Mesenchymal stem cell (in vitro differentiated cells and primary cell): ENCODE measurements around the gene NTRK2.

Experiments used
- DNase-seq: peaks from one replicate; pipeline ENCODE4 v3.0.0-alpha.2; 2013
- H2AFZ ChIP-seq: one replicate; pipeline ENCODE4 v1.6.1; 2013; ENCODE audit warnings: low read depth, mild to moderate bottlenecking, control low read depth, inconsistent platforms, low read length, moderate library complexity
- H2AK5ac ChIP-seq: 2 replicates; pipeline ENCODE4 v1.6.1; 2013; ENCODE audit warnings: low read length, moderate library complexity, mild to moderate bottlenecking, inconsistent platforms; ENCODE audit not compliant: severe bottlenecking
- H2BK120ac ChIP-seq: one replicate; pipeline ENCODE4 v1.6.1; 2013; ENCODE audit warnings: low read depth, mild to moderate bottlenecking, inconsistent platforms, low read length, moderate library complexity
- H2BK12ac ChIP-seq, 2 experiments: one replicate each; pipeline ENCODE4 v1.6.1; 2013; ENCODE audit warnings: inconsistent platforms in 2 of 2, low read length in 2 of 2, mild to moderate bottlenecking in 2 of 2, moderate library complexity in 2 of 2, control low read depth in 1 of 2
- H2BK15ac ChIP-seq: one replicate; pipeline ENCODE4 v1.6.1; 2013; ENCODE audit warnings: mild to moderate bottlenecking, low read depth, inconsistent platforms; ENCODE audit not compliant: poor library complexity, severe bottlenecking
- H2BK5ac ChIP-seq: 2 replicates; pipeline ENCODE4 v1.6.1; 2013; ENCODE audit warnings: low read depth, mild to moderate bottlenecking, low read length, control low read depth, inconsistent platforms; ENCODE audit not compliant: poor library complexity, severe bottlenecking
- H3K14ac ChIP-seq, 2 experiments: one replicate each; pipeline ENCODE4 v1.6.1; 2013; ENCODE audit warnings: inconsistent platforms in 2 of 2, low read length in 2 of 2, control low read depth in 1 of 2, mild to moderate bottlenecking in 1 of 2, moderate library complexity in 1 of 2
- H3K18ac ChIP-seq, 2 experiments: one replicate each; pipeline ENCODE4 v1.6.1; 2013; ENCODE audit warnings: inconsistent platforms in 2 of 2, low read length in 2 of 2, control low read depth in 1 of 2, low read depth in 1 of 2, mild to moderate bottlenecking in 1 of 2
- H3K23ac ChIP-seq, 2 experiments: one replicate each; pipeline ENCODE4 v1.6.1; 2013; ENCODE audit warnings: inconsistent platforms in 2 of 2, low read length in 2 of 2, mild to moderate bottlenecking in 2 of 2, moderate library complexity in 2 of 2, control low read depth in 1 of 2
- H3K27ac ChIP-seq: 2 replicates; pipeline ENCODE4 v1.5.1; 2013; ENCODE audit warnings: mild to moderate bottlenecking, moderate library complexity, low read length, control low read depth, inconsistent platforms; ENCODE audit not compliant: poor library complexity, severe bottlenecking
- H3K27me3 ChIP-seq, 2 experiments: 2 replicates each; pipeline versions ENCODE4 v1.6.1 to v1.7.0; 2013; ENCODE audit warnings: low read length in 2 of 2, mild to moderate bottlenecking in 2 of 2, moderate library complexity in 2 of 2, control low read depth in 1 of 2, inconsistent platforms in 1 of 2; ENCODE audit not compliant: control insufficient read depth in 1 of 2, insufficient read depth in 1 of 2
- H3K36me3 ChIP-seq, 2 experiments: 2 replicates each; pipeline versions ENCODE4 v1.6.1 to v1.7.0; 2013; ENCODE audit warnings: low read length in 2 of 2, control low read depth in 1 of 2, inconsistent platforms in 1 of 2, low read depth in 1 of 2, mild to moderate bottlenecking in 1 of 2; ENCODE audit not compliant: insufficient read depth in 2 of 2, control insufficient read depth in 1 of 2
- H3K4ac ChIP-seq, 2 experiments: one replicate each; pipeline ENCODE4 v1.6.1; 2013; ENCODE audit warnings: inconsistent platforms in 2 of 2, low read length in 2 of 2, mild to moderate bottlenecking in 2 of 2, moderate library complexity in 2 of 2, control low read depth in 1 of 2, low read depth in 1 of 2
- H3K4me1 ChIP-seq: 2 replicates; pipeline ENCODE4 v1.6.1; 2013; ENCODE audit warnings: low read depth, low read length, control low read depth; ENCODE audit not compliant: control insufficient read depth, insufficient read depth
- H3K4me2 ChIP-seq: 2 replicates; pipeline ENCODE4 v1.6.1; 2013; ENCODE audit warnings: low read length, mild to moderate bottlenecking, inconsistent platforms; ENCODE audit not compliant: poor library complexity, severe bottlenecking
- H3K4me3 ChIP-seq, 2 experiments: 2 replicates each; pipeline versions ENCODE4 v1.5.1 to v1.7.0; 2013; ENCODE audit warnings: low read length in 2 of 2, mild to moderate bottlenecking in 2 of 2, control low read depth in 1 of 2, low read depth in 1 of 2; ENCODE audit not compliant: insufficient read depth in 1 of 2
- H3K79me1 ChIP-seq: replicated peaks from 2 replicates; pipeline ENCODE4 v1.6.1; 2013; ENCODE audit warnings: mild to moderate bottlenecking, control low read depth, low read length, inconsistent platforms; ENCODE audit not compliant: poor library complexity, severe bottlenecking
- H3K9ac ChIP-seq: 2 replicates; pipeline ENCODE4 v1.7.0; 2013; ENCODE audit warnings: mild to moderate bottlenecking, low read length, moderate library complexity
- H3K9me3 ChIP-seq: 2 replicates; pipeline ENCODE4 v1.7.0; 2013; ENCODE audit warnings: mild to moderate bottlenecking, low read length; ENCODE audit not compliant: control insufficient read depth
- H4K8ac ChIP-seq: one replicate; pipeline ENCODE4 v1.6.1; 2013; ENCODE audit warnings: inconsistent platforms, mild to moderate bottlenecking, low read length, moderate library complexity
- H4K91ac ChIP-seq: one replicate; pipeline ENCODE4 v1.6.1; 2013; ENCODE audit warnings: mild to moderate bottlenecking, low read length, inconsistent platforms
- WGBS: methylation state at CpG from one replicate; pipeline ENCODE4 v1.1.7; 2013; ENCODE audit warnings: mixed read lengths; 5-methylcytosine and 5-hydroxymethylcytosine counted together

The NTRK2 gene

GRCh38 chr9:84858364-84858763 is 188.8 kb downstream of the NTRK2 start:
- Histone ChIP-seq H2AFZ (no peak overlapping the region), H3K4me1 (peaks cover 1% of the 10 kb centered on the region), H3K27me3 (no peaks in the 10 kb centered on the region), H3K79me1 (no peaks in the 10 kb centered on the region), H2BK120ac (no peak overlapping the region), H3K27ac (no peak overlapping the region), H2BK12ac (no peak overlapping the region), H3K18ac (no peak overlapping the region), H3K4me3 (no peak overlapping the region), H3K9me3 (no peaks in the 10 kb centered on the region), H3K36me3 (no peaks in the 10 kb centered on the region), H3K9ac (no peak overlapping the region), H4K8ac (no peak overlapping the region), H4K91ac (no peak overlapping the region), H3K4me2 (no peak overlapping the region), H2AK5ac (no peak overlapping the region), H3K23ac (no peak overlapping the region), H2BK5ac (no peak overlapping the region), H2BK15ac (no peak overlapping the region), H3K4ac (no peak overlapping the region), H3K14ac (no peak overlapping the region)
- DNase-seq, result no peak
- 69% methylated on average over 5 of the region's 6 CpGs for WGBS

DNA sequence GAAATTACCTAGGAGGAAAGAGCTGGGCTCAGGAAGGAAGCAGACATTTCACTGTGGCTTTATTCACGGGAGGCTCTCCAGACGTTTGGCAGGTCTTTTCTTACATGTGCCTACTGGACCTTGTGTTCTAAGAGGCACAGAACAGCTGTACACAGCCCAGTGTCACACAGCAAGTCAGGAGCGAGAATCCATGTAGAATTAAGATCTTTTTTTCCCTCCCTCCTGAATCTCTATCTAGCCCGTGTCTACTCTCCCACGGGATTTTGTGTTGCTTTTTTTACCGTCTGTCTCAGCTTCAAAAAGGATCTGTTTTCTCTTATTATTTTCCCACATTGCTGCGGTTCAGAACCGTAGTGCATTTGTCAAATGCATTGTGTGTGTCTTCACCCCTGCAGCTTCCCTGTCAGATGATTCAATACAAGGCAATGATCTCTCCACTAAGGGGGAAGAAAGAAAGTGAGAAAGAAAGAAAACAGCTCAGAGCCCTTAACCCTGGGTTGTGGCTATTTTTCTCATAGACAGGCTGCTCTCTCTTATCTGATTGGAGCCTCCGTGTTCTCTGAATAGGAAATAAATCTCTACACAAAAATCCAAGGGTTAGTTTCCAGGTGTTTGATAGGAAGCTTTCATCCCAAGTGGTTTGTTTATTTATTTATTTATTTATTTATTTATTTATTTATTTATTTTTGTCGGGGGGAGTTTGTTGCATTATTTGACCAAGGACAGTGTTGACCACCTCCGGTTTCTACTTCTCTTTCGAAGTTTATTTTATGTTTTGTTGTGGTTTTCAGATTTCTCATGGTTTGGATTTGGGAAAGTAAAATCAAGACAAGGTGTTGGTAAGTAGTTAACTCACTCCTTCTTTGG is 191.0 kb downstream of the NTRK2 start:
- Histone ChIP-seq H3K9ac (no peak overlapping the region), H3K9me3 (no peaks in the 10 kb centered on the region), H3K4me1 (peaks cover 1% of the 10 kb centered on the region), H2AFZ (no peak overlapping the region), H2AK5ac (no peak overlapping the region), H3K18ac (no peak overlapping the region), H2BK5ac (no peak overlapping the region), H3K4me3 (no peak overlapping the region), H2BK120ac (no peak overlapping the region), H3K4me2 (no peak overlapping the region), H4K8ac (no peak overlapping the region), H3K79me1 (no peaks in the 10 kb centered on the region), H2BK12ac (no peak overlapping the region), H3K4ac (no peak overlapping the region), H4K91ac (no peak overlapping the region), H3K27me3 (no peaks in the 10 kb centered on the region), H3K23ac (no peak overlapping the region), H2BK15ac (no peak overlapping the region), H3K27ac (no peak overlapping the region), H3K36me3 (no peaks in the 10 kb centered on the region), H3K14ac (no peak overlapping the region)
- DNase-seq, result peak; percentile 46
- WGBS, result 66% methylated on average over 11 of the region's 12 CpGs

DNA sequence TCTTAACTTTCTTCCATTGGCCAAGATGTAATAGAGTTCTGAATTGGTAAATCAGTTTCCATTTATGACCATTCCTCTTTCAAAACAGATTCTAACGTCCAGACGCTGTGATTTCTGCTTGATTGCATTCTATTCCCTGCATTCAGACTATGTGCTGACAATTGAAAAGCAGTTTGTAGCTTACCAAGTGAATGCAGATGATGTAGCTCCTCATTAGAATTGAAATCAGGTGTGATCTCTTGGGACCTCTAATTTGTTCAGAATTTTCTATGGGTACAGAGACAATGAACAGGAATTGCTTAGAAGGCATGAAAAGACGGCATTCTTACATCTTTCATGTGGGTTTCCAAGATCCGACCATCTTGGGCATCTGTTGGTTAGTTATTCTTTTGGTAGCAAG is 191.9 kb downstream of the NTRK2 start:
- 94% methylated on average over 4 of the region's 4 CpGs for WGBS

GRCh38 chr9:84862308-84862707 is 192.8 kb downstream of the NTRK2 start:
- Histone ChIP-seq H4K91ac (no peak overlapping the region), H2AK5ac (no peak overlapping the region), H3K9ac (no peak overlapping the region), H3K23ac (no peak overlapping the region), H3K18ac (peak overlapping the region in 1 of 2 experiments; percentile 25), H4K8ac (no peak overlapping the region), H2BK12ac (no peak overlapping the region), H3K36me3 (no peaks in the 10 kb centered on the region), H2BK15ac (no peak overlapping the region), H2BK5ac (no peak overlapping the region), H3K14ac (no peak overlapping the region), H3K4ac (no peak overlapping the region), H3K27ac (no peak overlapping the region), H3K4me2 (no peak overlapping the region), H3K79me1 (no peaks in the 10 kb centered on the region), H2BK120ac (no peak overlapping the region), H3K4me1 (peaks cover 1% of the 10 kb centered on the region), H3K4me3 (no peak overlapping the region), H3K9me3 (no peaks in the 10 kb centered on the region), H2AFZ (no peak overlapping the region), H3K27me3 (no peaks in the 10 kb centered on the region)
- WGBS, result 96% methylated on average over 7 of the region's 7 CpGs
- no peak for DNase-seq

More for the DNA sequence above, 191.9 kb downstream of the NTRK2 start:
- H3K23ac ChIP-seq, result no peak overlapping the region
- H2BK5ac ChIP-seq, result no peak overlapping the region
- H2AFZ ChIP-seq, result no peak overlapping the region
- H3K4ac ChIP-seq, result no peak overlapping the region
- H3K79me1 ChIP-seq, result no peaks in the 10 kb centered on the region
- H3K14ac ChIP-seq, result no peak overlapping the region
- H3K18ac ChIP-seq, result no peak overlapping the region
- no peaks in the 10 kb centered on the region for H3K9me3 ChIP-seq
- no peak overlapping the region for H2BK15ac ChIP-seq
- H2BK120ac ChIP-seq, result no peak overlapping the region
- no peaks in the 10 kb centered on the region for H3K27me3 ChIP-seq
- H2BK12ac ChIP-seq, result no peak overlapping the region
- H4K8ac ChIP-seq, result no peak overlapping the region
- no peak overlapping the region for H4K91ac ChIP-seq
- peaks cover 1% of the 10 kb centered on the region for H3K4me1 ChIP-seq
- H3K4me2 ChIP-seq, result no peak overlapping the region
- no peak overlapping the region for H3K27ac ChIP-seq
- no peak overlapping the region for H3K4me3 ChIP-seq
- H3K9ac ChIP-seq, result no peak overlapping the region
- H3K36me3 ChIP-seq, result no peaks in the 10 kb centered on the region
- no peak for DNase-seq
- no peak overlapping the region for H2AK5ac ChIP-seq
